Prostate gland (tissue), 2 donors: ENCODE data around the gene AKAP13. TPM values are rescaled to one million over a fixed set of nuclear protein-coding genes. Genes with fewer than 3 reads are reported as not detected.

ENCODE experiments used
- DNase-seq: peaks from one replicate; pipeline ENCODE4 v3.0.0-alpha.2; 2019; ENCODE audit warnings: low spot score
- H3K27ac ChIP-seq, 2 donors: fragments of 200-600 bp; sonication (generic); 2 replicates each; pipeline ENCODE4 v1.5.1; 2017 to 2019
- H3K27me3 ChIP-seq: fragments of 200-600 bp; sonication (generic); replicated peaks from 2 replicates; pipeline ENCODE4 v1.5.1; 2019; ENCODE audit not compliant: insufficient read depth
- H3K36me3 ChIP-seq, 2 donors: fragments of 200-600 bp; sonication (generic); 1 replicate in 1 of 2; 2 replicates in 1 of 2; pipeline versions ENCODE4 v1.5.1 to v1.8.1; 2017 to 2019
- H3K4me1 ChIP-seq: fragments of 200-600 bp; sonication (generic); replicated peaks from 2 replicates; pipeline ENCODE4 v1.5.1; 2019
- H3K4me3 ChIP-seq, 2 donors: fragments of 200-600 bp; sonication (generic); 2 replicates each; pipeline ENCODE4 v1.5.1; 2017 to 2019
- H3K9me3 ChIP-seq: fragments of 200-600 bp; sonication (generic); 2 replicates; pipeline ENCODE4 v1.5.1; 2017
- CTCF ChIP-seq, 4 experiments: fragments of 200-600 bp in 2 of 4; fragments of 450-650 bp in 2 of 4; sonication (generic) in 2 of 4; IDR thresholded peaks; 1 replicate in 3 of 4; 2 replicates in 1 of 4; pipeline ENCODE4 v1.5.1; 2016 to 2019; ENCODE audit warnings: antibody characterized with exemption in 4 of 4, mild to moderate bottlenecking in 2 of 4, moderate library complexity in 2 of 4
- POLR2A ChIP-seq: fragments of 450-650 bp; IDR thresholded peaks from one replicate; pipeline ENCODE4 v1.6.1; 2016; ENCODE audit warnings: antibody characterized with exemption, mild to moderate bottlenecking
- POLR2AphosphoS5 ChIP-seq: sonication (generic); formaldehyde crosslinking; IDR thresholded peaks from one replicate; pipeline ENCODE4 v1.6.1; 2017; ENCODE audit warnings: antibody characterized with exemption
- WGBS: methylation state at CpG from one replicate; pipeline ENCODE4 v1.1.5; 2018; 5-methylcytosine and 5-hydroxymethylcytosine counted together
- intact Hi-C: fragments of 100-400 bp; cut with DNase I; formaldehyde crosslinking; loops from one replicate; pipeline ENCODE4 v1.14.2; 2022
- total RNA-seq, 2 donors: library from RNA; depleted of rRNA; stranded (reverse); fragments of >200 nt; gene quantifications; one replicate each; pipeline ENCODE4 v1.1.0, GENCODE V29; 2016

AKAP13 gene
- total RNA-seq, 2 donors from 2014 or later: 102 to 195 TPM

GRCh38 chr15:85767785-85768529 is 387.6 kb downstream of the AKAP13 start:
- Histone ChIP-seq H3K27ac (no peak overlapping the region), H3K9me3 (no peaks in the 10 kb centered on the region), H3K4me1 (no peaks in the 10 kb centered on the region), H3K36me3 (no peaks in the 10 kb centered on the region), H3K27me3 (no peaks in the 10 kb centered on the region), H3K4me3 (no peak overlapping the region)
- 93% methylated on average over 26 of the region's 26 CpGs for WGBS
- intact Hi-C loops: no loop called here
- TF ChIP-seq POLR2A (no peak), POLR2AphosphoS5 (no peak), CTCF (IDR thresholded peaks at IDR 0.05) (no peak)
- DNase-seq: no peak

DNA sequence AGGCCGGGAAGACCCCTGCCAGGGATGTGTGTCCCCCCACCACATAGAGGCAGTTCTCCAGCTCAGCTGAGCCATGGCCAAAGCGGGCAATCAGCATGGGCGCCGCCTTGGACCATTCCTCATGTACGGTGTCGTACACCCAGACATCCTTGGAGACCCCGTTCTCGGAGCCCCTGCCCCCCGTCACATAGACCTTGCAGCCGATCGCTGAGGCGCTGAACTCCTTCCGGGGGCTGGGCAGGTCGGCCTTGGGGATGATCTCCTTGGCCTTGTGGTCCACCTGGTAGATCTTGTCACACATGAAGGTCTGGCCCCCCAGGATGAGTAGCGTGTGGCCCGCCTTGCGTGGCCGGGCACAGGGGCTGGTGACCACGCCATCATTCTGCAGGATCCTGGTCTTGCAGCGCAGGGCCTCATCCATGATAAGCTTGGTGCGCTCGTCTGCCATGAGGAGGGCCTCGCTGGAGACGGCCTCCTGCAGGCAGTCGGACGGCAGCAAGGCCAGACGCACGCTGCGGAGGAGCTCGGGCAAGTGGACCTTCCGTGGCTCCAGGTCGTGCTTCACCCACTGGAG is 388.3 kb downstream of the AKAP13 start:
- TF ChIP-seq CTCF (IDR thresholded peaks at IDR 0.05): no peak
- Histone ChIP-seq H3K36me3 (no peaks in the 10 kb centered on the region), H3K4me1 (no peaks in the 10 kb centered on the region), H3K27me3 (no peaks in the 10 kb centered on the region), H3K27ac (no peak overlapping the region), H3K4me3 (no peak overlapping the region), H3K9me3 (no peaks in the 10 kb centered on the region)
- no peak for DNase-seq
- intact Hi-C loops: no loop called here
- WGBS: 96% methylated on average over 26 of the region's 32 CpGs

DNA sequence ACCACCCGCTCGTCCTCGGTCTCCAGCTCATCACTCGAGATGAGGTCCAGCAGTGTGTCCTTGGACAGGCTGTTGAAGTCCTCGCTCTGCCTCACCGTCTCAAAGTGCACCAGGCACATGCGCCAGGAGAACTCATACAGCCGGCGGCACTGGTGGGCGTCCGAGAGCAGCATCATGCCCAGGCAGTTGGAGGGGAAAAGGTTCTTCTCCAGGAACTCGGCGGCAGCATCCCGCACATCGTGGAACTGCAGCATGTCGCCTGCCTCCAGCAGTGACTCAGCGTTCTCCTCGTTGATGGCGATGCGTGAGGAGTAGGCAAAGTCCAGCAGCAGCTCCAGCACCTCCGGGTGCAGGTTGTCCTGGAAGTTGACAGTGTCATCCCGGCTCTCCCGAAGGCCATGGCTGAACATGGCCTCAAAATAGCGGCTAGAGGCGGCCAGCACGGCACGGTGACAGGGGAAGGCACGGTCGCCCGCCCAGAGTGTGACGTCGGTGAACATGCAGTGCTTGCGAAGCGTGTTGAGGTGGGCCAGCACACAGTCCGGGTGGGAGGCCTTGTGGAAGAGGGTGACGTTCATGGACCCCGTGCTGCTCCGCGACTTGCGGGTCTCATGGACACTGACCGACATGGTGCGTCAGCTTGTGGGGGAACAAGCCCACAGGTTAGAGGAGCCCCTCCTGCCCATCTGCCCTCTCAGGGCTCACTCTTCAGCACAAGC is 388.9 kb downstream of the AKAP13 start:
- no peak for DNase-seq
- 97% methylated on average over 42 of the region's 42 CpGs for WGBS

DNA sequence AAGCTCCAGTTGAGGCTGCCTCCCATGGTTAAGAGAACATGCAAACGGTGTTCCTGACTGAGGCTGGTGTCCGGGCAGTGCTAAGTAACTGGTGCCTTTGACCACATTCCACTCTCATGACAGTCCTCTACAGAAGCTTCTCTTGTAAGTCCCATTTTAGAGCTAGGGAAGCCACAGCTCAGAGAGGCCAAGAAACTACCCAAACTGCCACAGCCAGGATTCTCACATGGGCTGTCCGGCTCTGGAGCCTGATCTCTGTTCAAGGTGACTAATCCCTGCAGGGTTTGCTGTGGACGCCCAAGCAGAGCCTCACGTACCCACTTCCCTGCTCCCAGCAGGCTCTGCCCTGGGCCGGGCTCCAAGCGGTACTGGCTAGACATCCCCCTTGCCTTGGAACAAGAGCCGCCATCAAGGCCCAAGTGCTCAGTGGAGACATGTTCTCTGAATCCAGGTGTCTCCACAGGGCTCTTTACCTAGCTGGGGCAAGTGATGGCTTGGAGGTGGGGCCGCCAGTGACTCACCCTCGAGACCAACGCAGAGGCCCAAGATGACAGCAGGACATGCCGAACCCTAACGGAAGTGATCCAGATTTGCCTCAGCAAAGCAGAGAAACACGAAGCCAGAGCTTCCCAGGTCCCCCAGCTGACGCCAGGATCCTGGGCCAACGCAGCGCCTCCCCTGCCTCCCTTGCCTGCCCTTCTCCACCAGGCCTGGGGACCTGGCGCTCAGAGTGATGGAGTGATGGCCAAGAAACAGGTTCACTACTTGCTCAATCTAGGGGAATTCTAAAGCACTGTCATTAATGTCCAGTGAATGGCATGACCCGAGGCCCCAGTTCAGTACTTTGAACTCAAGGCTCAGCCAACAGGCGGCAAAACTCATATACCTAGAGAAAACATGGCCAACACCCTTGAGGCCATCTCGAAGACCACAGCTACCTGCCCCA is 390.0 kb downstream of the AKAP13 start:
- no peak for TF ChIP-seq POLR2AphosphoS5
- TF ChIP-seq POLR2A: no peak
- TF ChIP-seq CTCF (IDR thresholded peaks at IDR 0.05): no peak
- intact Hi-C loops: no loop called here
- H3K4me1 ChIP-seq: no peaks in the 10 kb centered on the region
- DNase-seq: no peak
- no peaks in the 10 kb centered on the region for H3K9me3 ChIP-seq
- H3K4me3 ChIP-seq: no peak overlapping the region
- H3K27me3 ChIP-seq: no peaks in the 10 kb centered on the region
- no peaks in the 10 kb centered on the region for H3K36me3 ChIP-seq
- WGBS: 95% methylated on average over 20 of the region's 21 CpGs
- no peak overlapping the region for H3K27ac ChIP-seq

More for the DNA sequence above, 388.9 kb downstream of the AKAP13 start:
- Histone ChIP-seq H3K4me3 (no peak overlapping the region), H3K27ac (no peak overlapping the region), H3K36me3 (no peaks in the 10 kb centered on the region), H3K9me3 (no peaks in the 10 kb centered on the region), H3K27me3 (no peaks in the 10 kb centered on the region), H3K4me1 (no peaks in the 10 kb centered on the region)
- no peak for TF ChIP-seq POLR2A
- TF ChIP-seq POLR2AphosphoS5: no peak
- no peak for TF ChIP-seq CTCF (IDR thresholded peaks at IDR 0.05)
- intact Hi-C loops: no loop called here
